ENCODE measurements around the gene ROM1.

ROM1 gene

GRCh38 chr11:62603776-62604299, 9.2 kb upstream of the ROM1 start:
- TF ChIP-seq CTCF (IDR thresholded peaks at IDR 0.05): no peak

GRCh38 chr11:62604460-62605120, 8.5 kb upstream of the ROM1 start:
- TF ChIP-seq CTCF (IDR thresholded peaks at IDR 0.05): no peak

DNA sequence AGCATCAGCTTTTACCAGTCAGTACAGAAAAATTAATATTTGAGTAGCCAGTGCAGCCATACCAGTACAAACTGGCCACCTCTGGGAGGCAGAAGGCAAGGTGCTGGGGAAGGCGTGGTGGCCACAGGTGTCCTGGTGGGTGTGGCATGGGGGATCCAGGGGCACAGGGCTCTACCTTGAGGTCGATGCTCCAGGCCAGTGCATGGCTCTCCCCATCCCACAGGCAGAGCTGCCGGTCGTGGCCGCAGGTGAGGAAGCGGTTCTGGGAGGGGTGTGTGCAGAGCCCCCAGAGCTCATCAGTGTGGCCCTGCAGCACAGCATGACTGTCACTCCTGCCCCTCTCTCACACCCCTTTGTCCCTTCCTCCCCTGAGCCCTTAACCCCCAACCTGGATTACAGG, 7.6 kb upstream of the ROM1 start:
- TF ChIP-seq CTCF (IDR thresholded peaks at IDR 0.05): no peak

DNA sequence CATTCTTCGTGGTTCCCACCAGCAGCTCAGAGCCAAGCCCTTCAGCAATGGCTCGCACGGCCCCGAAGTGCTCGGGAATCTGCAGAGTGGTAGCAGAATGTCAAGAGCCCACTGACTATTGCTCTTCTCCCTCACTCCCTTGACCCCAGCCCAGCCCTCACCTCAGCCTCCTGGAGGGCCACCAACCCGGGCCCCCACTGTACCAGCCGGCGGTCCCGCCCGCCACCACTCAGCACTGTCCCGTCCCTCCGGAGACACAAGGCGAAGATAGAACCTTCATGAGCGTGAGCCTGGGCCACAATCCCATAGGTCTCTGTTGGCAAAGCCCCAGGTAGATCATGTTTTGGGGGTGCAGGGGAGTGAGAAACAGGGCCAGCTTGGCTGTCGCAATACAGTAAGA, 7.2 kb upstream of the ROM1 start:
- TF ChIP-seq CTCF (IDR thresholded peaks at IDR 0.05): no peak

GRCh38 chr11:62607714-62608113, 5.3 kb upstream of the ROM1 start:
- no peak for TF ChIP-seq CTCF (IDR thresholded peaks at IDR 0.05)

- no peak for TF ChIP-seq CTCF (IDR thresholded peaks at IDR 0.05)
Observed at GRCh38 chr11:62608776-62609175, 4.3 kb upstream of the ROM1 start.

- no peak for TF ChIP-seq CTCF (IDR thresholded peaks at IDR 0.05)
Observed at GRCh38 chr11:62610403-62610802, 2.7 kb upstream of the ROM1 start.
